AG20443 (cell line): ENCODE data around the gene NANOGP8.
"Not testable (repeated sequence)": the region's sequence is repeated elsewhere in the genome, so short reads cannot be mapped to it uniquely, and the experiment has no call there.

Experiments used
- DNase-seq: peaks from one replicate; pipeline ENCODE4 v3.0.0; 2012; ENCODE audit warnings: low spot score, mixed read lengths

NANOGP8 gene

GRCh38 chr15:35085176-35085919 is at the start of gene NANOGP8:
TSS of gene NANOGP8 (minus strand) at chr15:35085295. CDS start at chr15:35085110, 185 bp downstream.
- DNase-seq: not testable (repeated sequence)

GRCh38 chr15:35134299-35134698 is 49.2 kb upstream of the NANOGP8 start:
- DNase-seq: no peak

GRCh38 chr15:35130245-35130644 is 45.1 kb upstream of the NANOGP8 start:
- DNase-seq: no peak

- DNase-seq: no peak
Observed at GRCh38 chr15:35129361-35129760, 44.3 kb upstream of the NANOGP8 start.

- DNase-seq: no peak
Observed at GRCh38 chr15:35127717-35128116, 42.6 kb upstream of the NANOGP8 start.

- no peak for DNase-seq
Observed at GRCh38 chr15:35126236-35126635, 41.1 kb upstream of the NANOGP8 start.

GRCh38 chr15:35123743-35124142 is 38.6 kb upstream of the NANOGP8 start:
- no peak for DNase-seq

GRCh38 chr15:35121611-35122359 is 36.7 kb upstream of the NANOGP8 start:
- DNase-seq: no peak

GRCh38 chr15:35120173-35120572 is 35.1 kb upstream of the NANOGP8 start:
- DNase-seq: no peak

GRCh38 chr15:35118960-35119359 is 33.9 kb upstream of the NANOGP8 start:
- no peak for DNase-seq

GRCh38 chr15:35117543-35118265 is 32.6 kb upstream of the NANOGP8 start:
- no peak for DNase-seq

- no peak for DNase-seq
Observed at GRCh38 chr15:35115155-35115725, 30.1 kb upstream of the NANOGP8 start.

- no peak for DNase-seq
Observed at GRCh38 chr15:35112346-35112745, 27.3 kb upstream of the NANOGP8 start.

- no peak for DNase-seq
Observed at GRCh38 chr15:35111861-35112260, 26.8 kb upstream of the NANOGP8 start.

GRCh38 chr15:35108453-35108852 is 23.4 kb upstream of the NANOGP8 start:
- no peak for DNase-seq

GRCh38 chr15:35107561-35107960 is 22.5 kb upstream of the NANOGP8 start:
- DNase-seq: no peak

GRCh38 chr15:35107122-35107521 is 22.0 kb upstream of the NANOGP8 start:
- DNase-seq: peak; percentile 33

- no peak for DNase-seq
Observed at GRCh38 chr15:35104526-35105147, 19.5 kb upstream of the NANOGP8 start.

GRCh38 chr15:35102186-35102585 is 17.1 kb upstream of the NANOGP8 start:
- no peak for DNase-seq

- no peak for DNase-seq
Observed at GRCh38 chr15:35101335-35101734, 16.2 kb upstream of the NANOGP8 start.

- DNase-seq: no peak
Observed at GRCh38 chr15:35098737-35099136, 13.6 kb upstream of the NANOGP8 start.

GRCh38 chr15:35095941-35096340 is 10.8 kb upstream of the NANOGP8 start:
- no peak for DNase-seq
